CD4-positive, CD25-positive, alpha-beta regulatory T cell (primary cell): ENCODE measurements around the gene FARP1. TPM values are rescaled to one million over a fixed set of nuclear protein-coding genes. Genes with fewer than 3 reads are reported as not detected.

ENCODE experiments used
- ATAC-seq, 2 donors: fragments of 150-1000 bp; cut with Tn5 transposase; one replicate each; pipeline ENCODE4 v1.10.0; 2021; ENCODE audit warnings: low read depth in 2 of 2, moderate number of reproducible peaks in 2 of 2, moderate library complexity in 1 of 2
- DNase-seq, 3 donors: peaks; one replicate each; pipeline versions ENCODE4 v3.0.0 to v3.0.0-alpha.2; 2012 to 2022; ENCODE audit warnings: mixed read lengths in 1 of 3
- H3K27ac ChIP-seq: one replicate; pipeline ENCODE4 v1.7.0; 2013; ENCODE audit warnings: mild to moderate bottlenecking, low read length; ENCODE audit not compliant: insufficient read depth, poor library complexity, severe bottlenecking
- H3K27me3 ChIP-seq: one replicate; pipeline ENCODE4 v1.7.0; 2013; ENCODE audit warnings: low read length; ENCODE audit not compliant: control insufficient read depth, insufficient read depth
- H3K36me3 ChIP-seq: one replicate; pipeline ENCODE4 v1.7.0; 2013; ENCODE audit warnings: mild to moderate bottlenecking, low read length, moderate library complexity; ENCODE audit not compliant: control insufficient read depth, insufficient read depth
- H3K4me1 ChIP-seq: 2 replicates; pipeline ENCODE4 v1.7.0; 2013; ENCODE audit warnings: mild to moderate bottlenecking, low read length; ENCODE audit not compliant: insufficient read depth, control insufficient read depth, poor library complexity, severe bottlenecking
- H3K4me3 ChIP-seq: one replicate; pipeline ENCODE4 v1.7.0; 2013; ENCODE audit warnings: low read depth, mild to moderate bottlenecking, low read length, moderate library complexity
- H3K9me3 ChIP-seq, 2 experiments: 1 replicate in 1 of 2; 2 replicates in 1 of 2; pipeline ENCODE4 v1.7.0; 2013; ENCODE audit warnings: low read length in 2 of 2, mild to moderate bottlenecking in 1 of 2, moderate library complexity in 1 of 2; ENCODE audit not compliant: control insufficient read depth in 2 of 2
- H3K27ac Mint-ChIP-seq, 3 donors: one replicate each; pipeline ENCODE4 v1.8.0; 2020 to 2022; ENCODE audit warnings: mild to moderate bottlenecking in 3 of 3, mixed read lengths in 3 of 3, moderate library complexity in 2 of 3
- H3K27me3 Mint-ChIP-seq: one replicate; pipeline ENCODE4 v1.8.0; 2022; ENCODE audit warnings: mild to moderate bottlenecking, mixed read lengths
- H3K36me3 Mint-ChIP-seq: one replicate; pipeline ENCODE4 v1.8.0; 2020; ENCODE audit warnings: mixed read lengths
- H3K4me1 Mint-ChIP-seq, 4 donors: one replicate each; pipeline ENCODE4 v1.8.0; 2020 to 2022; ENCODE audit warnings: mixed read lengths in 4 of 4, mild to moderate bottlenecking in 1 of 4
- H3K4me3 Mint-ChIP-seq, 4 donors: one replicate each; pipeline ENCODE4 v1.8.0; 2020 to 2022; ENCODE audit warnings: mild to moderate bottlenecking in 4 of 4, mixed read lengths in 4 of 4, moderate library complexity in 3 of 4
- H3K9me3 Mint-ChIP-seq, 7 donors: one replicate each; pipeline ENCODE4 v1.8.0; 2020 to 2022; ENCODE audit warnings: mixed read lengths in 7 of 7, mild to moderate bottlenecking in 3 of 7, moderate library complexity in 2 of 7
- polyA plus RNA-seq, 4 donors: library from polyadenylated mRNA; unstranded; fragments of 300-500 nt; fragmentation: Illumina TruSeq; gene quantifications; one replicate each; pipeline ENCODE4 v1.2.3, GENCODE V29; 2021
- total RNA-seq: library from RNA; stranded (reverse); gene quantifications from one replicate; pipeline ENCODE4 v1.2.3, GENCODE V29; 2022

FARP1 gene
- total and polyA plus RNA-seq, 5 donors from 2014 or later, result 0.25 to 0.79 (median 0.46) TPM

- no peak overlapping the region for H3K27ac Mint-ChIP-seq
- no peak for ATAC-seq
- H3K27me3 Mint-ChIP-seq, result peaks cover 15% of the 10 kb centered on the region
- no peaks in the 10 kb centered on the region for H3K4me1 Mint-ChIP-seq
- H3K36me3 Mint-ChIP-seq, result no peaks in the 10 kb centered on the region
- Histone ChIP-seq H3K27me3 (peaks cover 2% of the 10 kb centered on the region), H3K27ac (no peak overlapping the region), H3K9me3 (no peaks in the 10 kb centered on the region), H3K4me3 (no peak overlapping the region), H3K36me3 (no peaks in the 10 kb centered on the region), H3K4me1 (no peaks in the 10 kb centered on the region)
- H3K4me3 Mint-ChIP-seq, result no peak overlapping the region
- no peak for DNase-seq
- H3K9me3 Mint-ChIP-seq, result peaks cover 0 to 5% (median 2%) of the 10 kb centered on the region in 7 donors
These were observed 189.3 kb downstream of the FARP1 start for GRCh38 chr13:98332222-98332621.

GRCh38 chr13:98332691-98333090 is 189.8 kb downstream of the FARP1 start:
- H3K4me3 ChIP-seq, result no peak overlapping the region
- Mint-ChIP-seq H3K27ac (no peak overlapping the region), H3K4me1 (no peaks in the 10 kb centered on the region), H3K9me3 (peaks cover 0 to 5% (median 2%) of the 10 kb centered on the region in 7 donors), H3K36me3 (no peaks in the 10 kb centered on the region), H3K27me3 (peaks cover 15% of the 10 kb centered on the region), H3K4me3 (no peak overlapping the region)
- peaks cover 2% of the 10 kb centered on the region for H3K27me3 ChIP-seq
- no peak for ATAC-seq
- no peak for DNase-seq
- no peaks in the 10 kb centered on the region for H3K9me3 ChIP-seq
- H3K4me1 ChIP-seq, result no peaks in the 10 kb centered on the region
- no peaks in the 10 kb centered on the region for H3K36me3 ChIP-seq
- no peak overlapping the region for H3K27ac ChIP-seq

- ATAC-seq, result no peak
- Mint-ChIP-seq H3K27me3 (peaks cover 23% of the 10 kb centered on the region), H3K36me3 (no peaks in the 10 kb centered on the region), H3K4me3 (no peak overlapping the region), H3K27ac (no peak overlapping the region), H3K4me1 (no peaks in the 10 kb centered on the region), H3K9me3 (peaks cover 0 to 5% (median 2%) of the 10 kb centered on the region in 7 donors)
- Histone ChIP-seq H3K4me3 (no peak overlapping the region), H3K4me1 (no peaks in the 10 kb centered on the region), H3K36me3 (no peaks in the 10 kb centered on the region), H3K9me3 (no peaks in the 10 kb centered on the region), H3K27me3 (peaks cover 7% of the 10 kb centered on the region), H3K27ac (no peak overlapping the region)
- DNase-seq, result no peak
These were observed 190.6 kb downstream of the FARP1 start for GRCh38 chr13:98333486-98333885.

DNA sequence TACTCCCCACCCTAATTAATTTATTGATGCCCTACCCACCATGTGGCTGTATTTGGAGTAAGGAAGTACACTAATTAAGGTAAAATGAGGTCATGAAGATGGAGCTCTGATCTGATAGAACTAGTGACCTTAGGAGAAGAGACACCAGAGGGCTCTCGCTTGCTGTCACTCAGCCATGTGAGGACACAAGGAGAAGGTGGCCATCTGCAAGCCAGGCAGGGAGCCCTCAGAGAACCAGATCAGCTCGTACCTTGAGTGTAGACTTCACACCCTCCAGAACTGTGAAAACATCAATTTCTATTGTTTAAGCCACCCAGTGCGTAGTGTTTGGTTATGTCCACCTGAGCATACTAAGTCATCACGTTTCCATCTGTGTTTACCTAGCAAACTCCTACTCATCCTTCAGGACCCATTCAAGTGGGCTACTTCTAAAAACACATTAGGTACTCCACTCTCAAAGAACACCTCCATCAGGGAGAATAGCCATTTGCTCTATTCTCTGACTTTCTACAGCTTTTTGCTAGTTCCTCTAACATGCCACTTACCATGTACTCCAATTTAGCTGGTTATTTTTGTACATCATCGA is 191.8 kb downstream of the FARP1 start:
- no peaks in the 10 kb centered on the region for H3K36me3 Mint-ChIP-seq
- peaks cover 19% of the 10 kb centered on the region for H3K27me3 Mint-ChIP-seq

GRCh38 chr13:98335721-98336120 is 192.8 kb downstream of the FARP1 start:
- no peak overlapping the region for H3K27ac Mint-ChIP-seq
- Histone ChIP-seq H3K4me1 (no peaks in the 10 kb centered on the region), H3K36me3 (no peaks in the 10 kb centered on the region), H3K27ac (no peak overlapping the region), H3K27me3 (peaks cover 7% of the 10 kb centered on the region), H3K9me3 (no peaks in the 10 kb centered on the region), H3K4me3 (no peak overlapping the region)
- no peaks in the 10 kb centered on the region for H3K4me1 Mint-ChIP-seq
- DNase-seq (no peak), ATAC-seq (no peak)
- H3K27me3 Mint-ChIP-seq, result peaks cover 18% of the 10 kb centered on the region
- H3K36me3 Mint-ChIP-seq, result no peaks in the 10 kb centered on the region
- H3K9me3 Mint-ChIP-seq, result peaks cover 0 to 5% (median 0%) of the 10 kb centered on the region in 7 donors
- H3K4me3 Mint-ChIP-seq, result no peak overlapping the region

More for the DNA sequence above, 191.8 kb downstream of the FARP1 start:
- no peak overlapping the region for H3K27ac Mint-ChIP-seq
- H3K9me3 Mint-ChIP-seq, result peaks cover 0 to 5% (median under 1%) of the 10 kb centered on the region in 7 donors
- Histone ChIP-seq H3K36me3 (no peaks in the 10 kb centered on the region), H3K27me3 (peaks cover 7% of the 10 kb centered on the region), H3K27ac (no peak overlapping the region), H3K4me3 (no peak overlapping the region), H3K9me3 (no peaks in the 10 kb centered on the region), H3K4me1 (no peaks in the 10 kb centered on the region)
- H3K4me1 Mint-ChIP-seq, result no peaks in the 10 kb centered on the region
- ATAC-seq (no peak), DNase-seq (no peak)
- no peak overlapping the region for H3K4me3 Mint-ChIP-seq

- Histone ChIP-seq H3K9me3 (no peaks in the 10 kb centered on the region), H3K36me3 (no peaks in the 10 kb centered on the region), H3K4me1 (no peaks in the 10 kb centered on the region), H3K4me3 (no peak overlapping the region), H3K27me3 (peaks cover 7% of the 10 kb centered on the region), H3K27ac (no peak overlapping the region)
- Mint-ChIP-seq H3K9me3 (peaks cover 0 to 5% (median 2%) of the 10 kb centered on the region in 7 donors), H3K27ac (no peak overlapping the region), H3K4me1 (no peaks in the 10 kb centered on the region), H3K36me3 (no peaks in the 10 kb centered on the region), H3K4me3 (no peak overlapping the region), H3K27me3 (peaks cover 13% of the 10 kb centered on the region)
- ATAC-seq, result no peak
- DNase-seq, result no peak
These were observed 195.4 kb downstream of the FARP1 start for GRCh38 chr13:98338310-98338709.

DNA sequence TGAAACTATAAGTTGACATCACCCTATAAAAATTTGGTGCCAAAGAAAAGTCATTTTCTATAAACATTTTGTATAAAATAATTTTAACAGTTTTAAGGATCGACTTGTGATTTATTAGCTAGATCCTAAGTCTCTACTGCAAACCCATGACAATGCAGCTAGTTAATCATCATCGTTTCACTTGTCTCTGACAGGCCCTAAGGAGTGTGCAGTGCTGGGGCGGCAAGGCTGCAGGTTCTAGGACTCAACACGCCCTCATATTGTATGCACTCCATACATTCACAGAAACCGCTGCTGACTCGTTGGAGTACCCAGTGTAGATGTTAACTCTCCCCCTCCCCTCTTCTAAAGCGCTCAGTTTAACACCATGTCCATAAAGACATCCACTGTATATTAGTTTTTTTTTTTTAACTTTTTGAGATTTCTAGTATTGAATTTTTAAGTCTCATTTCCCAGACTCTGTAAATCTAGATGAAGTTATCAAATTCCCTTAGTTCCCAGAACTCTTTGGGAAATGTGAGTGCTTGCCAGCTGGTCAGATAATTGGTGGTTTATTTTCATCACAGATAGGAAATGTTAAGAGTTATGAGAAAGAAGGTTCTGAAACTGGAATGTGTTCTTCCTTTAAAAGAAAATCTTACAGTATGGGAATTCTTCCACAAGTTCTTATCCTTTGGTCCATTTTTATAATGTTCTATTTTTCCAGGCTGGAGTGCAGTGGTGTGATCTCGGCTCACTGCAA is 197.0 kb downstream of the FARP1 start:
- Mint-ChIP-seq H3K9me3 (peaks cover 0 to 3% (median 2%) of the 10 kb centered on the region in 7 donors), H3K4me3 (no peak overlapping the region), H3K27me3 (peaks cover 13% of the 10 kb centered on the region), H3K36me3 (no peaks in the 10 kb centered on the region), H3K4me1 (no peaks in the 10 kb centered on the region), H3K27ac (no peak overlapping the region)
- Histone ChIP-seq H3K27ac (no peak overlapping the region), H3K9me3 (no peaks in the 10 kb centered on the region), H3K4me1 (no peaks in the 10 kb centered on the region), H3K4me3 (no peak overlapping the region), H3K36me3 (no peaks in the 10 kb centered on the region), H3K27me3 (peaks cover 5% of the 10 kb centered on the region)
- no peak for DNase-seq
- no peak for ATAC-seq

GRCh38 chr13:98342953-98343352 is 200.1 kb downstream of the FARP1 start:
- no peak overlapping the region for H3K27ac Mint-ChIP-seq
- ATAC-seq (no peak), DNase-seq (no peak)
- no peak overlapping the region for H3K4me3 ChIP-seq
- no peak overlapping the region for H3K4me3 Mint-ChIP-seq
- peaks cover 0 to 3% (median 0%) of the 10 kb centered on the region in 7 donors for H3K9me3 Mint-ChIP-seq
- no peaks in the 10 kb centered on the region for H3K36me3 ChIP-seq
- no peaks in the 10 kb centered on the region for H3K9me3 ChIP-seq
- no peaks in the 10 kb centered on the region for H3K36me3 Mint-ChIP-seq
- peaks cover 1% of the 10 kb centered on the region for H3K27me3 ChIP-seq
- no peaks in the 10 kb centered on the region for H3K4me1 Mint-ChIP-seq
- no peaks in the 10 kb centered on the region for H3K4me1 ChIP-seq
- no peak overlapping the region for H3K27ac ChIP-seq
- H3K27me3 Mint-ChIP-seq, result peaks cover 5% of the 10 kb centered on the region
